K562 (cell line): ENCODE data around the gene STPG4. TPM values are rescaled to one million over a fixed set of nuclear protein-coding genes. Genes with fewer than 3 reads are reported as not detected.

ENCODE experiments used
- ATAC-seq: fragments of 200-7000 bp; cut with Tn5 transposase; 3 replicates; pipeline ENCODE4 v1.9.1; 2020; ENCODE audit warnings: moderate library complexity
- BruUV-seq: library from RNA; stranded (reverse); fragments of 400-500 nt; replicated peaks from 2 replicates; lab custom pipeline; 2021; lab: Mats Ljungman, UMichigan
- CTCF ChIA-PET: fragments of 300-600 bp; formaldehyde crosslinking; extraction: SDS; loops from one replicate; lab custom pipeline; 2021; ENCODE audit warnings: low intra/inter-chr PET ratio; lab: Yijun Ruan, JAX
- POLR2A ChIA-PET: fragments of 300-600, 350-650 bp; sonication (Branson Sonifier 250); formaldehyde crosslinking; extraction: SDS; loops from one replicate; lab custom pipeline; 2021; ENCODE audit warnings: antibody characterized with exemption, inconsistent platforms; lab: Yijun Ruan, JAX
- DNase-seq, 4 experiments: peaks; one replicate each; pipeline versions ENCODE4 v3.0.0 to v3.0.0-alpha.2; 2011 to 2018; ENCODE audit warnings: low spot score in 3 of 4, mixed read lengths in 3 of 4; ENCODE audit errors: extremely low read depth in 1 of 4
- FAIRE-seq: peaks from 2 replicates; lab custom pipeline; 2011; peaks lifted over from hg19 to GRCh38; lab: Jason Lieb, UNC
- H2AFZ ChIP-seq: 2 replicates; pipeline ENCODE4 v1.6.0; 2011; ENCODE audit warnings: low read depth, low read length, control low read depth, inconsistent platforms
- H3K27ac ChIP-seq: fragments of 200-600 bp; 3 replicates; pipeline ENCODE4 v1.8.0; 2011; ENCODE audit warnings: low read depth, mild to moderate bottlenecking, control low read depth, inconsistent platforms, low read length, moderate library complexity, mixed read lengths; ENCODE audit errors: extremely low read depth
- H3K27me3 ChIP-seq, 2 experiments: fragments of 300-600 bp in 1 of 2; 2 replicates in 1 of 2; 3 replicates in 1 of 2; pipeline versions ENCODE4 v1.6.0 to v1.8.0; 2011; ENCODE audit warnings: inconsistent platforms in 2 of 2, low read length in 2 of 2, mild to moderate bottlenecking in 1 of 2, mixed read lengths in 1 of 2, moderate library complexity in 1 of 2; ENCODE audit not compliant: control insufficient read depth in 2 of 2, insufficient read depth in 2 of 2
- H3K36me3 ChIP-seq: fragments of 300-600 bp; 3 replicates; pipeline ENCODE4 v1.8.0; 2011; ENCODE audit warnings: mild to moderate bottlenecking, low read length, inconsistent platforms; ENCODE audit not compliant: control insufficient read depth, insufficient read depth
- H3K4me1 ChIP-seq, 2 experiments: fragments of 200-600 bp in 1 of 2; replicated peaks in 1 of 2; 2 replicates in 1 of 2; 3 replicates in 1 of 2; pipeline versions ENCODE4 v1.5.1 to v1.8.0; 2011; ENCODE audit warnings: inconsistent platforms in 2 of 2, low read length in 2 of 2, mild to moderate bottlenecking in 1 of 2, mixed read lengths in 1 of 2, moderate library complexity in 1 of 2; ENCODE audit not compliant: control insufficient read depth in 2 of 2, insufficient read depth in 2 of 2
- H3K4me2 ChIP-seq: 2 replicates; pipeline ENCODE4 v1.6.1; 2011; ENCODE audit warnings: low read length, control low read depth, inconsistent platforms, mixed read lengths; ENCODE audit not compliant: insufficient read depth
- H3K4me3 ChIP-seq: fragments of 200-600 bp; sonication (generic), shearing (Covaris generic); 2 replicates; pipeline ENCODE4 v1.5.1; 2016; ENCODE audit warnings: control low read depth, inconsistent platforms
- H3K79me2 ChIP-seq: fragments of 200-600 bp; 3 replicates; pipeline ENCODE4 v1.8.0; 2011; ENCODE audit warnings: low read length, inconsistent platforms; ENCODE audit not compliant: control insufficient read depth, insufficient read depth
- H3K9ac ChIP-seq, 2 experiments: 2 replicates each; pipeline versions ENCODE4 v1.6.0 to v1.6.1; 2011; ENCODE audit warnings: low read depth in 2 of 2, low read length in 2 of 2, control low read depth in 1 of 2, inconsistent platforms in 1 of 2, mild to moderate bottlenecking in 1 of 2, mixed read lengths in 1 of 2; ENCODE audit not compliant: insufficient read depth in 1 of 2
- H3K9me1 ChIP-seq: one replicate; pipeline ENCODE4 v1.6.0; 2011; ENCODE audit warnings: inconsistent platforms, mild to moderate bottlenecking, low read length, moderate library complexity; ENCODE audit not compliant: control insufficient read depth, insufficient read depth
- H3K9me3 ChIP-seq: replicated peaks from 2 replicates; pipeline ENCODE4 v1.5.1; 2011; ENCODE audit warnings: low read depth, low read length, inconsistent platforms; ENCODE audit not compliant: control insufficient read depth, insufficient read depth
- H4K20me1 ChIP-seq: replicated peaks from 2 replicates; pipeline ENCODE4 v1.6.1; 2011; ENCODE audit warnings: low read length, inconsistent platforms, mixed read lengths; ENCODE audit not compliant: control insufficient read depth, insufficient read depth
- EGR1 ChIP-seq: fragments of 450-650 bp; conservative IDR thresholded peaks from 2 replicates; pipeline ENCODE4 v1.6.1; 2017; ENCODE audit warnings: mild to moderate bottlenecking
- HDAC2 ChIP-seq: fragments of 450-650 bp; IDR thresholded peaks from 2 replicates; pipeline ENCODE4 v1.6.1; 2016; ENCODE audit warnings: mild to moderate bottlenecking
- RAD51 ChIP-seq: fragments of 450-650 bp; IDR thresholded peaks from 2 replicates; pipeline ENCODE4 v1.7.1; 2016; ENCODE audit warnings: low read depth, mild to moderate bottlenecking, borderline replicate concordance
- ZFP1 ChIP-seq: fragments of 450-650 bp; formaldehyde crosslinking; IDR thresholded peaks from 2 replicates; pipeline ENCODE4 v1.4.0; 2020; ENCODE audit warnings: mild to moderate bottlenecking, mixed read lengths
- ZFP36 ChIP-seq: fragments of 150-350 bp; IDR thresholded peaks from 2 replicates; pipeline ENCODE4 v1.6.1; 2018; ENCODE audit warnings: low read length, low read depth; ENCODE audit not compliant: partially characterized antibody
- WGBS: fragments of 100-300 bp; shearing (Covaris generic); methylation state at CpG from one replicate; pipeline ENCODE4 v1.1.6; 2016; ENCODE audit warnings: low coverage, mixed read lengths; ENCODE audit not compliant: insufficient coverage; ENCODE audit errors: missing lambda C conversion rate; 5-methylcytosine and 5-hydroxymethylcytosine counted together
- in situ Hi-C: fragments of 300-500 bp; cut with MboI; formaldehyde crosslinking; loops from 4 replicates; pipeline ENCODE4 v1.15.0; 2018; ENCODE audit warnings: inconsistent platforms, mixed read lengths
- intact Hi-C: fragments of 100-400 bp; cut with micrococcal nuclease; formaldehyde crosslinking; loops from 2 replicates; pipeline ENCODE4 v1.14.2; 2022
- polyA plus RNA-seq, 8 experiments: library from polyadenylated mRNA; depleted of rRNA in 4 of 8; stranded (reverse) in 5 of 8; unstranded in 3 of 8; fragments of >200 nt; fragmentation: Nextera tagmentation in 2 of 8; fragmentation: Illumina TruSeq in 1 of 8; extraction: Ambion mirVana in 2 of 8; extraction: Trizol in 1 of 8; gene quantifications; 2 replicates each; pipeline versions ENCODE4 v1.2.1 to v1.2.3, GENCODE V29; 2011 to 2014; ENCODE audit warnings: inconsistent platforms in 1 of 8, missing spikeins in 1 of 8
- total RNA-seq, 7 experiments: library from RNA; depleted of rRNA in 6 of 7; stranded (reverse); fragments of >200 nt in 6 of 7; fragmentation: Illumina TruSeq in 2 of 7; extraction: Trizol in 2 of 7; gene quantifications; 2 replicates each; pipeline versions ENCODE4 v1.2.1 to v1.2.3, GENCODE V29; 2011 to 2021; ENCODE audit warnings: low replicate concordance in 1 of 7

Gene STPG4
- total and polyA plus RNA-seq, 9 of the 15 experiments (the other 6 are each of a cell fraction or from before 2014, with no cell fraction given) = 0.10 to 0.68 (median 0.22) TPM; not detected in 6

GRCh38 chr2:47057687-47058002 is 97.5 kb downstream of the STPG4 start:
- Histone ChIP-seq H3K4me1 (peaks cover 5 to 9% of the 10 kb centered on the region in 2 experiments; a peak in 2 of 5 replicates), H3K9me1 (peaks cover 4% of the 10 kb centered on the region), H3K79me2 (no peaks in the 10 kb centered on the region), H4K20me1 (no peaks in the 10 kb centered on the region), H3K9me3 (no peaks in the 10 kb centered on the region), H3K4me3 (no peak overlapping the region), H3K4me2 (no peak overlapping the region), H3K27me3 (no peaks in the 10 kb centered on the region), H3K9ac (no peak overlapping the region), H2AFZ (no peak overlapping the region), H3K36me3 (no peaks in the 10 kb centered on the region), H3K27ac (no peak overlapping the region)
- in situ Hi-C loops (no loop called here), intact Hi-C loops (no loop called here)
- CTCF ChIA-PET = no interaction called here
- FAIRE-seq (no peak), ATAC-seq (no peak), DNase-seq (no peak)
- WGBS = 12% methylated on average over 2 of the region's 2 CpGs
- BruUV-seq = no TSS peak
- POLR2A ChIA-PET = interaction anchor here (0.6 to 1.3 kb wide), 3 partner anchors 15 to 894 kb away, joined by 3 to 5 read pairs (median 3); no protein-coding TSS in a partner anchor
- no peak for TF ChIP-seq RAD51
- peak; percentile 75 for TF ChIP-seq ZFP36

- H3K4me1 ChIP-seq = peaks cover 5 to 7% of the 10 kb centered on the region in 2 experiments; a peak in 2 of 5 replicates
- H3K9me1 ChIP-seq = peaks cover 4% of the 10 kb centered on the region
- TF ChIP-seq ZFP1 = no peak
- TF ChIP-seq EGR1 = 0 out of 2 replicates have a peak, but pooled peaks have one; percentile 7
- no peak for TF ChIP-seq HDAC2
- H3K9me3 ChIP-seq = no peaks in the 10 kb centered on the region
- H3K4me2 ChIP-seq = no peak overlapping the region
- POLR2A ChIA-PET = interaction anchor here (0.6 to 1.3 kb wide), 5 partner anchors 12 to 894 kb away, joined by 3 to 5 read pairs (median 3); no protein-coding TSS in a partner anchor
- H3K27ac ChIP-seq = no peak overlapping the region
- WGBS = 65% methylated on average over 12 of the region's 15 CpGs
- H4K20me1 ChIP-seq = no peaks in the 10 kb centered on the region
- intact Hi-C loops (no loop called here), in situ Hi-C loops (no loop called here)
- H2AFZ ChIP-seq = no peak overlapping the region
- DNase-seq (no peak), FAIRE-seq (no peak), ATAC-seq (no peak)
- peak overlapping the region in 1 of 2 experiments; percentile 52; a peak in 1 of 4 replicates for H3K9ac ChIP-seq
- CTCF ChIA-PET = no interaction called here
- no peaks in the 10 kb centered on the region for H3K79me2 ChIP-seq
- no peak overlapping the region for H3K4me3 ChIP-seq
- no TSS peak for BruUV-seq
- no peaks in the 10 kb centered on the region for H3K36me3 ChIP-seq
- no peaks in the 10 kb centered on the region for H3K27me3 ChIP-seq
These were observed 98.0 kb downstream of the STPG4 start for GRCh38 chr2:47056868-47057686.
